Neural crest cell (in vitro differentiated cells): Measurements from ENCODE around the gene SLC9B2. TPM values are rescaled to one million over a fixed set of nuclear protein-coding genes. Genes with fewer than 3 reads are reported as not detected.

Experiments used
- DNase-seq: peaks from one replicate; pipeline ENCODE4 v3.0.0; 2021; ENCODE audit warnings: low read depth, mixed read lengths, low spot score
- H3K27ac Mint-ChIP-seq: one replicate; pipeline ENCODE4 v1.8.0; 2021; ENCODE audit warnings: mild to moderate bottlenecking, mixed read lengths; ENCODE audit not compliant: unreplicated experiment
- H3K27me3 Mint-ChIP-seq: 2 replicates; pipeline ENCODE4 v1.8.0; 2021; ENCODE audit warnings: low read depth, mild to moderate bottlenecking, mixed read lengths
- H3K36me3 Mint-ChIP-seq: 2 replicates; pipeline ENCODE4 v1.8.0; 2021; ENCODE audit warnings: low read depth, mild to moderate bottlenecking, mixed read lengths
- H3K4me1 Mint-ChIP-seq: 2 replicates; pipeline ENCODE4 v1.8.0; 2021; ENCODE audit warnings: mixed read lengths
- H3K4me3 Mint-ChIP-seq: one replicate; pipeline ENCODE4 v1.8.0; 2021; ENCODE audit warnings: mild to moderate bottlenecking, mixed read lengths
- H3K9me3 Mint-ChIP-seq: 2 replicates; pipeline ENCODE4 v1.8.0; 2021; ENCODE audit warnings: mixed read lengths
- CTCF ChIP-seq: fragments of 200-600 bp; sonication (generic); conservative IDR thresholded peaks from 2 replicates; pipeline ENCODE4 v1.5.0; 2021; ENCODE audit warnings: antibody characterized with exemption, mild to moderate bottlenecking
- total RNA-seq: library from RNA; stranded (reverse); gene quantifications from 2 replicates; pipeline ENCODE4 v1.2.1, GENCODE V29; 2021

The SLC9B2 gene
- total RNA-seq, 1 donor from 2014 or later: 21.6 TPM

- DNase-seq: peak; percentile 19
These were observed 29.9 kb downstream of the SLC9B2 start for GRCh38 chr4:103046416-103047290.

GRCh38 chr4:103044183-103044582, 32.4 kb downstream of the SLC9B2 start:
- no peak for DNase-seq
- no peaks in the 10 kb centered on the region for H3K27me3 Mint-ChIP-seq
- H3K4me1 Mint-ChIP-seq: peaks cover 3% of the 10 kb centered on the region
- H3K4me3 Mint-ChIP-seq: no peak overlapping the region
- no peaks in the 10 kb centered on the region for H3K9me3 Mint-ChIP-seq
- peak overlapping the region; percentile 36 for H3K27ac Mint-ChIP-seq
- H3K36me3 Mint-ChIP-seq: peaks cover 6% of the 10 kb centered on the region
- no peak for TF ChIP-seq CTCF

More at GRCh38 chr4:103046416-103047290, 29.9 kb downstream of the SLC9B2 start:
- H3K27me3 Mint-ChIP-seq: no peaks in the 10 kb centered on the region
- H3K4me3 Mint-ChIP-seq: no peak overlapping the region
- TF ChIP-seq CTCF: peak; percentile 77
- H3K27ac Mint-ChIP-seq: no peak overlapping the region
- H3K4me1 Mint-ChIP-seq: peaks cover 3% of the 10 kb centered on the region
- no peaks in the 10 kb centered on the region for H3K9me3 Mint-ChIP-seq
- peaks cover 6% of the 10 kb centered on the region for H3K36me3 Mint-ChIP-seq

- Mint-ChIP-seq H3K27ac (no peak overlapping the region), H3K4me3 (no peak overlapping the region), H3K36me3 (peaks cover 20% of the 10 kb centered on the region), H3K4me1 (no peaks in the 10 kb centered on the region), H3K27me3 (no peaks in the 10 kb centered on the region), H3K9me3 (peaks cover 6% of the 10 kb centered on the region)
- DNase-seq: no peak
- no peak for TF ChIP-seq CTCF
These were observed 40.4 kb downstream of the SLC9B2 start for GRCh38 chr4:103036169-103036568.

- Mint-ChIP-seq H3K36me3 (peaks cover 25% of the 10 kb centered on the region), H3K9me3 (peaks cover 6% of the 10 kb centered on the region), H3K27ac (peak overlapping the region; percentile 54), H3K4me3 (no peak overlapping the region), H3K4me1 (no peaks in the 10 kb centered on the region), H3K27me3 (no peaks in the 10 kb centered on the region)
- peak; percentile 53 for TF ChIP-seq CTCF
- DNase-seq: no peak
These were observed 44.0 kb downstream of the SLC9B2 start for GRCh38 chr4:103032574-103032973.

GRCh38 chr4:103030791-103031190, 45.8 kb downstream of the SLC9B2 start:
- TF ChIP-seq CTCF: no peak
- DNase-seq: no peak
- Mint-ChIP-seq H3K36me3 (peaks cover 20% of the 10 kb centered on the region), H3K27ac (no peak overlapping the region), H3K4me1 (no peaks in the 10 kb centered on the region), H3K27me3 (no peaks in the 10 kb centered on the region), H3K4me3 (no peak overlapping the region), H3K9me3 (peaks cover 6% of the 10 kb centered on the region)
